Esophagus muscularis mucosa (tissue), 4 donors: ENCODE results near the gene POLG. TPM values are rescaled to one million over a fixed set of nuclear protein-coding genes. Genes with fewer than 3 reads are reported as not detected.

ENCODE experiments used
- DNase-seq: peaks from one replicate; pipeline ENCODE4 v3.0.0-alpha.2; 2017; ENCODE audit errors: extremely low spot score
- H3K27ac ChIP-seq, 4 donors: fragments of 200-600 bp; sonication (generic); replicated peaks in 1 of 4; 1 replicate in 3 of 4; 2 replicates in 1 of 4; pipeline ENCODE4 v1.5.1; 2016 to 2019; ENCODE audit warnings: mild to moderate bottlenecking in 1 of 4
- H3K27me3 ChIP-seq, 4 donors: fragments of 200-600 bp; sonication (generic); one replicate each; pipeline versions ENCODE4 v1.5.1 to v1.6.0; 2016 to 2019
- H3K36me3 ChIP-seq, 4 donors: fragments of 200-600 bp; sonication (generic); one replicate each; pipeline ENCODE4 v1.5.1; 2016 to 2019
- H3K4me1 ChIP-seq, 4 donors: fragments of 200-600 bp; sonication (generic); one replicate each; pipeline ENCODE4 v1.5.1; 2016 to 2019
- H3K4me3 ChIP-seq, 4 donors: fragments of 200-600 bp; sonication (generic); 1 replicate in 2 of 4; 2 replicates in 2 of 4; pipeline ENCODE4 v1.5.1; 2016 to 2019; ENCODE audit warnings: mild to moderate bottlenecking in 4 of 4, moderate library complexity in 1 of 4
- H3K9me3 ChIP-seq, 4 donors: fragments of 200-600 bp; sonication (generic); 1 replicate in 3 of 4; 2 replicates in 1 of 4; pipeline ENCODE4 v1.5.1; 2016 to 2019
- CTCF ChIP-seq, 3 experiments: fragments of 200-600 bp in 2 of 3; fragments of 450-650 bp in 1 of 3; sonication (generic) in 2 of 3; IDR thresholded peaks; one replicate each; pipeline ENCODE4 v1.5.1; 2017 to 2019; ENCODE audit warnings: antibody characterized with exemption in 3 of 3, mild to moderate bottlenecking in 2 of 3, moderate library complexity in 1 of 3
- EP300 ChIP-seq: sonication (generic); formaldehyde crosslinking; IDR thresholded peaks from one replicate; pipeline ENCODE4 v1.6.1; 2017; ENCODE audit warnings: antibody characterized with exemption
- POLR2A ChIP-seq: fragments of 450-650 bp; IDR thresholded peaks from one replicate; pipeline ENCODE4 v1.6.1; 2017; ENCODE audit warnings: antibody characterized with exemption, moderate library complexity, mild to moderate bottlenecking, low read depth
- POLR2AphosphoS5 ChIP-seq, 2 donors: sonication (generic); formaldehyde crosslinking; IDR thresholded peaks; one replicate each; pipeline ENCODE4 v1.6.1; 2017; ENCODE audit warnings: antibody characterized with exemption in 2 of 2
- WGBS: methylation state at CpG from one replicate; pipeline ENCODE4 v1.1.5; 2018; 5-methylcytosine and 5-hydroxymethylcytosine counted together
- intact Hi-C: fragments of 100-400 bp; cut with DNase I; formaldehyde crosslinking; loops from one replicate; pipeline ENCODE4 v1.15.1; 2023
- total RNA-seq, 4 donors: library from RNA; depleted of rRNA; stranded (reverse); fragments of >200 nt; gene quantifications; one replicate each; pipeline versions ENCODE4 v1.1.0 to v1.2.1, GENCODE V29; 2016

The POLG gene
- total RNA-seq, 4 donors from 2014 or later = 51.0 to 86.0 (median 66.7) TPM

- no peak overlapping the region for H3K4me3 ChIP-seq
- 90% methylated on average over 12 of the region's 17 CpGs for WGBS
These were observed 12.9 kb downstream of the POLG start for GRCh38 chr15:89321521-89322410.

GRCh38 chr15:89320200-89320599 is 14.4 kb downstream of the POLG start:
- Histone ChIP-seq H3K4me3 (no peak overlapping the region), H3K4me1 (no peaks in the 10 kb centered on the region), H3K27ac (no peak overlapping the region), H3K9me3 (no peaks in the 10 kb centered on the region), H3K27me3 (no peaks in the 10 kb centered on the region), H3K36me3 (peaks cover 87 to 100% (median 99%) of the 10 kb centered on the region in 4 donors)
- TF ChIP-seq EP300 (no peak), POLR2AphosphoS5 (IDR thresholded peaks at IDR 0.05) (no peak), POLR2A (no peak), CTCF (IDR thresholded peaks at IDR 0.05) (no peak)
- intact Hi-C loops = no loop called here
- no peak for DNase-seq
- 86% methylated on average over 2 of the region's 2 CpGs for WGBS

More at GRCh38 chr15:89321521-89322410, 12.9 kb downstream of the POLG start:
- H3K27me3 ChIP-seq = no peaks in the 10 kb centered on the region
- H3K27ac ChIP-seq = no peak overlapping the region
- no peak for TF ChIP-seq EP300
- no peak for TF ChIP-seq POLR2AphosphoS5 (IDR thresholded peaks at IDR 0.05)
- no peak for TF ChIP-seq POLR2A
- TF ChIP-seq CTCF (IDR thresholded peaks at IDR 0.05) = no peak
- H3K9me3 ChIP-seq = no peaks in the 10 kb centered on the region
- peaks cover 92 to 100% (median 99%) of the 10 kb centered on the region in 4 donors for H3K36me3 ChIP-seq
- intact Hi-C loops = no loop called here
- no peak for DNase-seq
- H3K4me1 ChIP-seq = no peaks in the 10 kb centered on the region

- peaks cover 85 to 100% (median 100%) of the 10 kb centered on the region in 4 donors for H3K36me3 ChIP-seq
- H3K9me3 ChIP-seq = no peaks in the 10 kb centered on the region
- no peak for DNase-seq
- no peaks in the 10 kb centered on the region for H3K27me3 ChIP-seq
- 94% methylated on average over 9 of the region's 9 CpGs for WGBS
- no peak overlapping the region for H3K4me3 ChIP-seq
- intact Hi-C loops = no loop called here
- H3K27ac ChIP-seq = no peak overlapping the region
- no peak for TF ChIP-seq CTCF (IDR thresholded peaks at IDR 0.05)
- no peak for TF ChIP-seq POLR2AphosphoS5 (IDR thresholded peaks at IDR 0.05)
- TF ChIP-seq POLR2A = no peak
- TF ChIP-seq EP300 = no peak
- H3K4me1 ChIP-seq = no peaks in the 10 kb centered on the region
These were observed 14.9 kb downstream of the POLG start for GRCh38 chr15:89319678-89320077.

- no peaks in the 10 kb centered on the region for H3K4me1 ChIP-seq
- no peaks in the 10 kb centered on the region for H3K27me3 ChIP-seq
- 71% methylated on average over 4 of the region's 4 CpGs for WGBS
- H3K4me3 ChIP-seq = no peak overlapping the region
- H3K9me3 ChIP-seq = no peaks in the 10 kb centered on the region
- intact Hi-C loops = no loop called here
- no peak for DNase-seq
- H3K27ac ChIP-seq = no peak overlapping the region
- H3K36me3 ChIP-seq = peaks cover 63 to 79% (median 77%) of the 10 kb centered on the region in 4 donors
- no peak for TF ChIP-seq POLR2A
- TF ChIP-seq CTCF (IDR thresholded peaks at IDR 0.05) = no peak
- no peak for TF ChIP-seq EP300
- TF ChIP-seq POLR2AphosphoS5 (IDR thresholded peaks at IDR 0.05) = no peak
These were observed 17.4 kb downstream of the POLG start for GRCh38 chr15:89317186-89317720.
